Measurements from ENCODE around the gene RYR1.

- TF ChIP-seq POLR2A (IDR thresholded peaks at IDR 0.05; ENCODE audit: low read depth, low read length): no peak
- no peak for TF ChIP-seq CEBPB (IDR thresholded peaks at IDR 0.05; ENCODE audit: borderline replicate concordance in 1 of 2, low read depth in 2 of 2, low read length in 2 of 2)
- no peak for TF ChIP-seq ZNF24 (IDR thresholded peaks at IDR 0.05)
- TF ChIP-seq E2F4 (IDR thresholded peaks at IDR 0.05; ENCODE audit: low read depth, low read length): no peak
- no peak for TF ChIP-seq GABPA (IDR thresholded peaks at IDR 0.05; ENCODE audit: low read depth)
- TF ChIP-seq CBX5 (IDR thresholded peaks at IDR 0.05; ENCODE audit: low read depth): no peak
- TF ChIP-seq RFX5 (IDR thresholded peaks at IDR 0.05; ENCODE audit: low read depth, low read length): no peak
- TF ChIP-seq ATF2 (IDR thresholded peaks at IDR 0.05; ENCODE audit: low read length): no peak
- TF ChIP-seq ZSCAN29 (IDR thresholded peaks at IDR 0.05): no peak
- TF ChIP-seq FOXM1 (IDR thresholded peaks at IDR 0.05; ENCODE audit: low read depth, low read length): no peak
- TF ChIP-seq, protein P1, sequence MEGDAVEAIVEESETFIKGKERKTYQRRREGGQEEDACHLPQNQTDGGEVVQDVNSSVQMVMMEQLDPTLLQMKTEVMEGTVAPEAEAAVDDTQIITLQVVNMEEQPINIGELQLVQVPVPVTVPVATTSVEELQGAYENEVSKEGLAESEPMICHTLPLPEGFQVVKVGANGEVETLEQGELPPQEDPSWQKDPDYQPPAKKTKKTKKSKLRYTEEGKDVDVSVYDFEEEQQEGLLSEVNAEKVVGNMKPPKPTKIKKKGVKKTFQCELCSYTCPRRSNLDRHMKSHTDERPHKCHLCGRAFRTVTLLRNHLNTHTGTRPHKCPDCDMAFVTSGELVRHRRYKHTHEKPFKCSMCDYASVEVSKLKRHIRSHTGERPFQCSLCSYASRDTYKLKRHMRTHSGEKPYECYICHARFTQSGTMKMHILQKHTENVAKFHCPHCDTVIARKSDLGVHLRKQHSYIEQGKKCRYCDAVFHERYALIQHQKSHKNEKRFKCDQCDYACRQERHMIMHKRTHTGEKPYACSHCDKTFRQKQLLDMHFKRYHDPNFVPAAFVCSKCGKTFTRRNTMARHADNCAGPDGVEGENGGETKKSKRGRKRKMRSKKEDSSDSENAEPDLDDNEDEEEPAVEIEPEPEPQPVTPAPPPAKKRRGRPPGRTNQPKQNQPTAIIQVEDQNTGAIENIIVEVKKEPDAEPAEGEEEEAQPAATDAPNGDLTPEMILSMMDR (IDR thresholded peaks at IDR 0.05 in 2 of 3, conservative IDR thresholded peaks at IDR 0.05 in 1 of 3; ENCODE audit: control insufficient read depth in 2 of 3, extremely low read depth in 1 of 3, insufficient read depth in 1 of 3, low read depth in 3 of 3, low read length in 3 of 3): no peak
- TF ChIP-seq EGR1 (IDR thresholded peaks at IDR 0.05; ENCODE audit: borderline replicate concordance in 1 of 2, low read depth in 2 of 2, low read length in 2 of 2): no peak
- no peak for TF ChIP-seq RELA (IDR thresholded peaks at IDR 0.05; ENCODE audit: borderline replicate concordance, partially characterized antibody)
- no peak for TF ChIP-seq EZH2 (IDR thresholded peaks at IDR 0.05; ENCODE audit: borderline replicate concordance, control insufficient read depth, low read depth, low read length)
These were observed 32.3 kb upstream of the RYR1 start for GRCh38 chr19:38401148-38401547.
